H1 (cell line): ENCODE measurements around the gene EPHB1. TPM values are rescaled to one million over a fixed set of nuclear protein-coding genes. Genes with fewer than 3 reads are reported as not detected.

Source experiments
- BRCA1 ChIP-seq: IDR thresholded peaks from 2 replicates; pipeline ENCODE4 v1.6.1; 2012; ENCODE audit warnings: low read depth, low read length, improper control_type of control experiment
- CHD1 ChIP-seq: IDR thresholded peaks from 2 replicates; pipeline ENCODE4 v1.6.1; 2012; ENCODE audit warnings: low read depth, low read length, improper control_type of control experiment
- RFX5 ChIP-seq: IDR thresholded peaks from 2 replicates; pipeline ENCODE4 v1.6.1; 2011; ENCODE audit warnings: low read depth, low read length, improper control_type of control experiment, borderline replicate concordance
- RXRA ChIP-seq: IDR thresholded peaks from 2 replicates; pipeline ENCODE4 v1.6.1; 2011; ENCODE audit warnings: low read depth, mild to moderate bottlenecking, low read length, moderate library complexity; ENCODE audit not compliant: insufficient read depth
- SP1 ChIP-seq: IDR thresholded peaks from 2 replicates; pipeline ENCODE4 v1.6.1; 2011; ENCODE audit warnings: low read depth, low read length
- TAF7 ChIP-seq: optimal IDR thresholded peaks from 2 replicates; pipeline ENCODE3; 2011; ENCODE audit warnings: low read depth, mild to moderate bottlenecking, inconsistent platforms, low read length, moderate library complexity, borderline replicate concordance
- polyA plus RNA-seq, 7 experiments: library from polyadenylated mRNA; depleted of rRNA in 3 of 7; stranded (reverse) in 5 of 7; unstranded in 2 of 7; fragments of >200 nt in 5 of 7; fragments of 200-250 nt in 2 of 7; gene quantifications; 1 replicate in 5 of 7; 2 replicates in 1 of 7; 4 replicates in 1 of 7; pipeline versions ENCODE4 v1.2.1 to v1.2.3, GENCODE V29; 2011 to 2013; ENCODE audit warnings: missing spikeins in 2 of 7, mixed read lengths in 2 of 7
- total RNA-seq: library from RNA; stranded (reverse); fragmentation: NEBNext Ultra II Directional; extraction: Animal tissue kit (Norgen Biotek cat#: 25700); gene quantifications from 2 replicates; pipeline ENCODE4 v1.2.1, GENCODE V29; 2021

EPHB1 gene
- total and polyA plus RNA-seq, 2 of the 8 experiments (the other 6 are each of a cell fraction or from before 2014, with no cell fraction given) = 3.5 to 5.9 TPM

DNA sequence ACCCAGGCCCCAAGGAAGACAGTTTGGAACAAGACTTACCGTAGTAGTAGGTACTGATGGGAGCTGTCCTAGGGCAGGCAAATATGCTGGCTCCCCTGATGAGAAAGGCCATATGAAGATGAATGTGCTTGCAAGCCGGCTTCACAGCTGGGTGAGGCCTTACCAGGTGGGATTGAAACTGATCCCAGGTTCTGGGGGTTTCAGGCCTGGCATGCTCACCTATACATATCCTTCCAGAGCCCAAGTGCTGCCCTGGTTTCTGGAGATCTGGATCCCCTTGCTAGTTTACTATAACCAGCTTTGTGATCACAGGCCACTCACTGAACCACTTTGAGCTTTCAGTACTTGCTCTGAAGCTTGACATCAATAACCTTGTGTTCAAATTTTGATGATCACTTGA is 274.3 kb downstream of the EPHB1 start (continued):
- TF ChIP-seq RXRA = no peak
- no peak for TF ChIP-seq TAF7
- TF ChIP-seq CHD1 = no peak
- TF ChIP-seq RFX5 = no peak
- no peak for TF ChIP-seq SP1
- TF ChIP-seq BRCA1 = no peak
